Mesendoderm (in vitro differentiated cells): Measurements from ENCODE around the gene TBPL1.
"Not testable (repeated sequence)": the region's sequence is repeated elsewhere in the genome, so short reads cannot be mapped to it uniquely, and the experiment has no call there.

ENCODE experiments used
- DNase-seq: peaks from one replicate; pipeline ENCODE4 v3.0.0; 2013
- H2AK5ac ChIP-seq: 2 replicates; pipeline ENCODE4 v1.6.1; 2013; ENCODE audit warnings: low read length, inconsistent platforms
- H2BK120ac ChIP-seq: 2 replicates; pipeline ENCODE4 v1.6.1; 2013; ENCODE audit warnings: low read depth, mild to moderate bottlenecking, low read length, moderate library complexity, mixed read lengths
- H2BK15ac ChIP-seq: replicated peaks from 2 replicates; pipeline ENCODE4 v1.6.1; 2013; ENCODE audit warnings: low read depth, mild to moderate bottlenecking, moderate library complexity
- H2BK5ac ChIP-seq: 2 replicates; pipeline ENCODE4 v1.6.1; 2013; ENCODE audit warnings: low read length, inconsistent platforms
- H3K18ac ChIP-seq: 2 replicates; pipeline ENCODE4 v1.6.1; 2013; ENCODE audit warnings: mild to moderate bottlenecking, low read length, mixed read lengths
- H3K23ac ChIP-seq: one replicate; pipeline ENCODE4 v1.6.1; 2013; ENCODE audit warnings: low read length
- H3K27ac ChIP-seq: 2 replicates; pipeline ENCODE4 v1.5.1; 2013; ENCODE audit warnings: low read depth, mild to moderate bottlenecking, inconsistent platforms, low read length, moderate library complexity
- H3K27me3 ChIP-seq: 2 replicates; pipeline ENCODE4 v1.6.1; 2013; ENCODE audit warnings: low read length, control low read depth, mild to moderate bottlenecking, inconsistent platforms; ENCODE audit not compliant: insufficient read depth, poor library complexity
- H3K36me3 ChIP-seq: 2 replicates; pipeline ENCODE4 v1.6.1; 2013; ENCODE audit warnings: low read length, inconsistent platforms; ENCODE audit not compliant: control insufficient read depth, insufficient read depth
- H3K4ac ChIP-seq: one replicate; pipeline ENCODE4 v1.6.1; 2013; ENCODE audit warnings: low read depth, mild to moderate bottlenecking, low read length, moderate library complexity
- H3K4me1 ChIP-seq: 2 replicates; pipeline ENCODE4 v1.6.1; 2013; ENCODE audit warnings: low read depth, low read length, inconsistent platforms; ENCODE audit not compliant: control insufficient read depth
- H3K4me2 ChIP-seq: 2 replicates; pipeline ENCODE4 v1.6.1; 2013; ENCODE audit warnings: low read length
- H3K4me3 ChIP-seq: 2 replicates; pipeline ENCODE4 v1.5.1; 2013; ENCODE audit warnings: mild to moderate bottlenecking, low read length
- H3K56ac ChIP-seq: one replicate; pipeline ENCODE4 v1.6.1; 2013; ENCODE audit warnings: low read length
- H3K79me1 ChIP-seq: 2 replicates; pipeline ENCODE4 v1.6.1; 2013; ENCODE audit warnings: low read length, inconsistent platforms
- H3K79me2 ChIP-seq: 2 replicates; pipeline ENCODE4 v1.6.1; 2013; ENCODE audit warnings: mild to moderate bottlenecking, low read length; ENCODE audit not compliant: control insufficient read depth, insufficient read depth
- H3K9ac ChIP-seq: 2 replicates; pipeline ENCODE4 v1.6.1; 2013; ENCODE audit warnings: low read length, inconsistent platforms
- H4K5ac ChIP-seq: one replicate; pipeline ENCODE4 v1.6.1; 2013; ENCODE audit warnings: low read length
- H4K8ac ChIP-seq: one replicate; pipeline ENCODE4 v1.6.1; 2013; ENCODE audit warnings: low read depth, mild to moderate bottlenecking, control low read depth, low read length, moderate library complexity
- WGBS: extraction: QIAGEN DNeasy Blood & Tissue Kit; methylation state at CpG from one replicate; pipeline ENCODE4 v1.1.7; 2013; ENCODE audit warnings: low lambda C conversion rate, missing lambda C conversion rate; ENCODE audit not compliant: insufficient coverage; ENCODE audit errors: extremely low coverage; 5-methylcytosine and 5-hydroxymethylcytosine counted together

Gene TBPL1

DNA sequence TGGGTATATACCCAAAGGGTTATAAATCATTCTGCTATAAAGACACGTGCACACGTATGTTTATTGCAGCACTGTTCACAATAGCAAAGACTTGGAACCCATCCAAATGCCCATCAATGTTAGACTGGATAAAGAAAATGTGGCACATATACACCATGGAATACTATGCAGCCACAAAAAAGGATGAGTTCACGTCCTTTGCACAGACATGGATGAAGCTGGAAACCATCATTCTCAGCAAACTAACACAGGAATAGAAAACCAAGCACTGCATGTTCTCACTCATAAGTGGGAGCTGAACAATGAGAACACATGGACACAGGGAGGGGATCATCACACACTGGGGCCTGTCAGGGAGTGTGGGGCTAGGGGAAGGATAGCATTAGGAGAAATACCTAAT lies 16.7 kb upstream of the TBPL1 start:
- H2BK15ac ChIP-seq, H3K79me2 ChIP-seq, H3K4ac ChIP-seq, H3K18ac ChIP-seq, H3K36me3 ChIP-seq, H3K23ac ChIP-seq, H3K4me3 ChIP-seq, H2BK120ac ChIP-seq, H3K4me1 ChIP-seq, H3K79me1 ChIP-seq, H3K27me3 ChIP-seq, H3K4me2 ChIP-seq, H2AK5ac ChIP-seq, H3K27ac ChIP-seq, H4K8ac ChIP-seq, DNase-seq, H2BK5ac ChIP-seq, H3K9ac ChIP-seq, H3K56ac ChIP-seq, H4K5ac ChIP-seq: not testable (repeated sequence)
- WGBS: no CpG with 5 or more reads among the region's 3 CpGs

DNA sequence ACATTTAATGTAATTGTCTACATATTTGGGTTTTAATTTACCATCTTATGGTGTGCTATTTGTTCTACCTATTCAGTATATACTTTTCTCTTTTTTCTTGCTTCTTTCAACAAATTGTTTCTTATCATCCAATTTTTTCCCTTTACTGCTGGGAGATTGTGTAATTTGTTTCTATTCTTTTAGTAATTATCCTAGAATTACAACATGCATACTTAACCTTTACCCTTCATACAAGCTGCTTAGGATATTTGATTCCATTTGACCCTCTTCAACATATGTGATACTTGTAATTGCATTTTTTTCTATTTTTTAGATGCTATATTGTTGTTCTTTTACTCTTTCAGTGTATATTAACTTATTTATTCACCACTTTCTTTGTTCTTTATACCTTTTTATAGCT lies 15.1 kb upstream of the TBPL1 start:
- Histone ChIP-seq H3K4me1 (no peaks in the 10 kb centered on the region), H3K23ac (no peak overlapping the region), H2AK5ac (no peak overlapping the region), H2BK15ac (no peak overlapping the region), H2BK120ac (no peak overlapping the region), H3K4me3 (no peak overlapping the region), H3K27me3 (no peaks in the 10 kb centered on the region), H3K9ac (no peak overlapping the region), H3K36me3 (no peaks in the 10 kb centered on the region), H4K8ac (no peak overlapping the region), H3K18ac (no peak overlapping the region), H2BK5ac (no peak overlapping the region), H4K5ac (no peak overlapping the region), H3K4ac (no peak overlapping the region), H3K27ac (no peak overlapping the region), H3K79me1 (no peaks in the 10 kb centered on the region), H3K79me2 (no peaks in the 10 kb centered on the region), H3K4me2 (no peak overlapping the region), H3K56ac (no peak overlapping the region)
- DNase-seq: no peak

DNA sequence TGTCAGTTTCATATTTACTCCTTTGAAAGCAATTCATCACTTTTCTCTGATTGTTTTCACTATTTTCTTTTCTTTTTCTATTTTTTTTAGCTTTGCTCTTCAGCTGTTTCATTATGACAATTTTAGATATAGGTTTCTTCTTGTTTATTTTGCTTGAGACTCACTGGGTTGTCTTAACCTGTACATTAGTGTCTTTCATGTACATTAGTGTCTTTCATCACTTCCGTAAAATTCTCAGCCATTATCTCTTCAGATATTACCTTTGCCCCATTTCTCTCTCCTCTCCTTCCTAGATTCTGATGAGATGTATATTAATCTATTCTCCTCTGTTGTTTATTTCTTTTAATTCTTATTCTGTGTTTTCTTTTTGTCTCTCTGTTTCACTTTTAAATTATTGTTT lies 14.5 kb upstream of the TBPL1 start:
- Histone ChIP-seq H2BK15ac (no peak overlapping the region), H3K4me3 (no peak overlapping the region), H3K4me2 (no peak overlapping the region), H3K79me2 (no peaks in the 10 kb centered on the region), H3K79me1 (no peaks in the 10 kb centered on the region), H4K8ac (no peak overlapping the region), H3K27me3 (no peaks in the 10 kb centered on the region), H3K27ac (no peak overlapping the region), H2BK5ac (no peak overlapping the region), H2AK5ac (no peak overlapping the region), H3K18ac (no peak overlapping the region), H3K36me3 (no peaks in the 10 kb centered on the region), H3K23ac (no peak overlapping the region), H3K4ac (no peak overlapping the region), H3K9ac (no peak overlapping the region), H4K5ac (no peak overlapping the region), H3K56ac (no peak overlapping the region), H2BK120ac (no peak overlapping the region), H3K4me1 (no peaks in the 10 kb centered on the region)
- no peak for DNase-seq
- WGBS: no CpG with 5 or more reads among the region's 1 CpG

DNA sequence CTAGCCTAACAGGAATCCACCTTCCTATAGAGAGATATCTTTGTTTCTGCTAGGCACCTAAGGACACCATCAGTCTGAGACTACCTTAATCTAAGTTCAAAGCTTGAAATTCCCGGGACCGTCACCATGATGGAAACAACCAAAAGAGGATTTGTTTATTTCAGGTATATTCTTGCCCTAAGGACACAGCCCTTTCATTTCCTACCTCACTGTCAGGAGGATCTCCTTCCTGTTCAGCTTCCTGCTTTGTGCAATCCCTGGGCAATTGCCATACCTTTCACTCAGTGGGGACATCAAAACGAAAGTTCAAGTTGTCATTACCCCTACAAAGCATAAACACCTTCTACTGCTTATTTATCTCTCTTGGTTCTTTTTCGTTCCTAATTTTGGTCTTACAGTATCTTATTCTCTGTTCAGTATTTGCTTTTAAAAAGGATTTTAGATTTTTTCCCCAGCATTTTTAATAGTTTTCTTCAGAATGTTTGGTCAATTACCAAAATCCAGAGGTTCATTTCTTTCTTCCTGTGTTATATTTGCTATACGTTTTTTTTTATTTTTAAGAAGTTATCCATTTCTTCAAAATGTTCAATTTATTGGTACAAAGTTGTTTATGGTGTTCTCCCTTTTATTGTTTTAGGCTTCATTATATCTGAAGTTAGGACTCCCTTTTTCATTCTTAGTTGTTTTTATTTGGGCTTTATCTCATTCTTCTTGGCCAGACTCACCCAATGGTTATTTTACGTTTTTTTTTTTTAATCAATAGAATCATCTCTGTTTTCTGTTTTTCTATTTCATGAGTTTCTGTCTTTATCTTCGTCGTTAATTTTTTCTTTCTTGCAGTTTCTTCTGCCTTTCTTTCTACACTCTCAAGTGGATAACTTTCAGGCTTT lies 13.0 kb upstream of the TBPL1 start:
- Histone ChIP-seq H4K8ac (no peak overlapping the region), H3K79me2 (no peaks in the 10 kb centered on the region), H3K27me3 (no peaks in the 10 kb centered on the region), H3K18ac (no peak overlapping the region), H3K27ac (no peak overlapping the region), H2AK5ac (no peak overlapping the region), H3K4me3 (no peak overlapping the region), H3K4ac (no peak overlapping the region), H2BK120ac (no peak overlapping the region), H3K56ac (no peak overlapping the region), H4K5ac (no peak overlapping the region), H3K9ac (no peak overlapping the region), H3K23ac (no peak overlapping the region), H3K4me2 (no peak overlapping the region), H2BK15ac (no peak overlapping the region), H3K4me1 (no peaks in the 10 kb centered on the region), H2BK5ac (no peak overlapping the region), H3K36me3 (no peaks in the 10 kb centered on the region), H3K79me1 (no peaks in the 10 kb centered on the region)
- no CpG with 5 or more reads among the region's 8 CpGs for WGBS
- no peak for DNase-seq

DNA sequence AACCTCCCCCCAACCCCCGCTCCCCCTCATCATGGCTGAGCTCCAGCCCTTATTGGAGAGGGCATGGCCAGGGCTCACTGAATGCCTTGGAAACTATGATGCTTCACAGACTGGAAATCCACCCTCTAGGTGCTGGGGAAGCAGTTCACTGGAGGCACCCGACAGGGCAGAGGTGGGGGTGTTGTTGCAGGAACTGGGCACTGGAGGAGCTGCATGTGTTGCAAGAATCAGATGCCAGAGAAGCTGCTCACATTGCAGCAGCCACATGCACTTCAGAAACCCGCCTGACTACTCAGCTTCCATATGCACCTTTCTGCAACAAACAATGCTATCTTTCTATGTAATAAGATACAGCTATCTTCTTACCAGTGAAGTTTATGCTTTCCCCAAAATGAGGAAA lies 7.9 kb upstream of the TBPL1 start:
- Histone ChIP-seq H3K79me2 (no peaks in the 10 kb centered on the region), H3K79me1 (no peaks in the 10 kb centered on the region), H3K9ac (no peak overlapping the region), H3K18ac (no peak overlapping the region), H3K23ac (no peak overlapping the region), H3K27me3 (no peaks in the 10 kb centered on the region), H2BK5ac (no peak overlapping the region), H3K4ac (no peak overlapping the region), H2AK5ac (no peak overlapping the region), H3K27ac (no peak overlapping the region), H3K36me3 (no peaks in the 10 kb centered on the region), H3K56ac (no peak overlapping the region), H3K4me1 (no peaks in the 10 kb centered on the region), H2BK15ac (no peak overlapping the region), H3K4me3 (no peak overlapping the region), H2BK120ac (no peak overlapping the region), H3K4me2 (no peak overlapping the region), H4K5ac (no peak overlapping the region), H4K8ac (no peak overlapping the region)
- no CpG with 5 or more reads among the region's 3 CpGs for WGBS
- DNase-seq: peak; percentile 61
